AG08396 (cell line): ENCODE data around the gene TMSB10.
"Not testable (repeated sequence)": the region's sequence is repeated elsewhere in the genome, so short reads cannot be mapped to it uniquely, and the experiment has no call there.

Source experiments
- DNase-seq: peaks from one replicate; pipeline ENCODE4 v3.0.0; 2012; ENCODE audit warnings: low spot score, mixed read lengths

Gene TMSB10

GRCh38 chr2:84940088-84940470 lies 34.6 kb downstream of the TMSB10 start:
- DNase-seq, result no peak

DNA sequence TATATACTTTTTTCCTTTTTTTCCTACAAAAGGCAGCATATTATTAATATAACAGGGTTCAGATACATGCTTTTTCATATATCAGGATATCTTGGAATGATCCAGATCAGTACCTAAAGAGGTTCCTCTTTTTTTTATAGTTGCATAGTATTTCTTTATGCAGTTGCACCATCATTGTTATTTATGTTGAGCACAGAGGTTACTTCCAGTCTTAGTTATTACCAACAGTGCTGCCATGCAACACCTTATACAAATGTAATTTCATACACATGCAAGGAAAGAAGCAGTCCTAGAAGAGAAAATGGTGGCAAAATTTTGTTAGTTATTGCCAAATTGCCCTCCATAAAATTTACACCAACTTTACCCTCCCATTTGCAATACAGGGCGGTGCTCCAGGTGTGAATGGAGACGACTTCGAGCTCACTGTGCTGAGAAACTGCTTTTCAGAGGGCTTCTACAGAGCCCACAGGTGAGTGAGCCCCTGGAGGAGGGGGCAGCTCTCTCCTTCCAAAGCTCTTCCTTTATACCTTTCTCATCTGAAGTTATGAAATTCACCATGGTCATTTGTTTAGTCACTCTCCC lies 35.5 kb downstream of the TMSB10 start:
- DNase-seq, result no peak

- no peak for DNase-seq
Observed at GRCh38 chr2:84942166-84942565, 36.7 kb downstream of the TMSB10 start.

DNA sequence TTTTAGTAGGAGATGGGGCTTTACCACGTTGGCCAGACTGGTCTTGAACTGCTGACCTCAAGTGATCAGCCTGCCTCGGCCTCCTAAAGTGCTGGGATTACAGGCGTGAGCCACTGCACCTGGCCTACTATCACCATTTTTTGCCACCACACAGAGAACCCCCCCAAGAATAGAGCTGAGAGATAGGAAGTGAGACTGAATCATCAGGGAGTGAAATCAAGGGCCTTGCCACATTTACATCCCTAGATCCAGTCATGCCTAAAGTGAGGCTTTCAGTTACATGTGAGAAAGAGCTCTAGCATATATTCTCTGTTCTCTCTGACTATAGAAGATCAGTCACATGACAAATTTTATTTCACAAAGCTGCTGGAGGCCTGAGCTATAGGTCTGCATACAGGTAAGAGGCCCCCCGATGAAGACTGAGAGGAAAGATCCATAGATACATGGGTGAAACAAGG lies 37.5 kb downstream of the TMSB10 start:
- DNase-seq, result no peak

DNA sequence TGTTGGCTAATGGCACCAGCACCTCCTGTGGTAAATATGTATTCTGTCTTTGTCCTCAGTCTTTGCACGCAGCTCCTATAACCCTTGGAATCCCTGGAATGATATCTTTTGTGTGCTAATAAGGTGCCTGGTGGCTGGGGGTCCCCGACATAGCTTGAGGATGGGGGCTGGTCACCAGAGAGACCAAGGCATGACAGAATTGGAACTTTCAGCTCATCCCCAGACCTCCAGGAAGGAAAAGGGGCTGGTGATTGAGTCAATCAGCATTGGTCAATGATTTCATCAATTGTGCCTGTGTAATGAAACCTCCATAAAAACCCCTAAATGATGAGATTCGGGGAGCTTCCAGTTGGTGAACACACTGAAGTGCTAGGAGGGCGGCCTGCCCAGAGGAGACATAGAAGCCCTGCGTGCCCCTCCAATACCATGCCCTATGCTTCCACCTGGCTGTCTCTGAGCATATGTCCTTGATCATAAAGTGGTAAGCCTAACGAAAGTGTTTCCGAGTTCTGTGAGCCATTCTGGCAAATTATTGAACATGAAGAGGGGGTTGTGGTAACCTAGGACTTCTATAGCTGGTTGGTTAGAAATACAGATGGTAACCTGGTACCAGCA lies 38.9 kb downstream of the TMSB10 start:
- no peak for DNase-seq

GRCh38 chr2:84945838-84946203 lies 40.4 kb downstream of the TMSB10 start:
- not testable (repeated sequence) for DNase-seq

DNA sequence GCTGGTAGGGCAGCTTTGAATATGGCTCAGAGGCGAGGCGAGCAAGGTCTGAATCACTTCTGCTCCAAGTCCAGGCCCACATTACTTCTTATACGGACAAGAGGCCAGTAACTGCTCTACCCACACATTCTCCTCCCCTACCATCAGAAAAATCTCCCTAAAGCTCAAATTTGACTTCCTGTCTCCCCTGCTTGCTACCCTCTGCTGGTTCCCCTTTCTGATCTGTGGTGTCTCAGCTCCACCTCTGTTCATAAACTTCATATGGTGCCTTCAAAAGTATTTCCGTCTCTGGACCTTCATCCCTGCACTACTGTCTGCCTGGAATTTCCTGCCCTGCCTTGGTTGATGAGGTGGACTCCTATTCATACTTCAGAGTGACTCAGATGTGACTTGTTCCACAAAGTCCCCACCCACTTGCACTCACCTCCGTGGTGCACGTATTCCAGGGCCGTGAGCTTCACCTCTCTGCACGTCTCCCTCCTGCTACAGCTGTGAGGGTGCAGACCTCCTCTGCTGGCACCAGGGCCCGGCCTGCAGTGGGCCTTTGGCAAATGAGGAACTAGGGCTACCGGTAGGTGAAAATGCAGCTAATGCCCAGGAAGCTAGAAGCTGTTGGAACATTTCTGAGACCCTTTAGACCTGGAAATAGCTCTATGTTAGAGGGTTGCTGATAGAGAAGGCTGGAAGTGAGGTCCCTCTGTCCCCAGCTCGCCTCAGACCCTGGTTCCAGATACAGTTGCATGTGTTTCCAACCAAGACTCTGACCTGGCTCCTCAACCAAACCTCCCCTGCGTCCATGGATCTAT lies 41.0 kb downstream of the TMSB10 start:
- DNase-seq, result peak; percentile 67

- DNase-seq, result no peak
Observed at GRCh38 chr2:84947010-84947593, 41.6 kb downstream of the TMSB10 start.

GRCh38 chr2:84953535-84953934 lies 48.1 kb downstream of the TMSB10 start:
- no peak for DNase-seq

- no peak for DNase-seq
Observed at GRCh38 chr2:84954329-84954728, 48.9 kb downstream of the TMSB10 start.
